ENCODE measurements around the gene RDH11.

RDH11 gene

GRCh38 chr14:67646131-67646530, 49.4 kb downstream of the RDH11 start:
- no peak for DNase-seq (ENCODE audit: low spot score)

GRCh38 chr14:67645414-67645813, 50.1 kb downstream of the RDH11 start:
- no peak for DNase-seq (ENCODE audit: low spot score)

- no peak for DNase-seq (ENCODE audit: low spot score)
Measured at GRCh38 chr14:67644428-67644827, 51.1 kb downstream of the RDH11 start.

DNA sequence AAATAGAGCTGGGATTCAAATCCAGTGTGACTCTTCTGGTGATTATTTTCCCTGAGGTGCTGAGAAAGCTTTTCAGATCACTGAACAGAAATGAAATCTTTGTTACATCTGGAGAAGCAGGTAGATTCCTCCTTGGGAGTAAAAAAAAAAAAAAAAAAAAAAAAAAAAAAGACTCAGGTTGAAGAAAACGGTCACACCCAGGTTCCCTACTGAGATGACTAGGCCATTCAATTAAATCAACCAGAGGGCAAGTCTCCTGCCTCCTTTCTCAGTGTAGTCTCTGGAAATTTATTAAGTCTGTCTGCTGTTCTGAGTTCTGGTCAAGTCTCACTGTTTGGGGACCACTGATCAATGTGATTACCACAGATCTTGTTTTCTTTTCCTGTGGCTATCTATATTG, 51.9 kb downstream of the RDH11 start:
- no peak for DNase-seq (ENCODE audit: low spot score)

GRCh38 chr14:67641902-67642749, 53.4 kb downstream of the RDH11 start:
- DNase-seq (ENCODE audit: low spot score), result no peak

DNA sequence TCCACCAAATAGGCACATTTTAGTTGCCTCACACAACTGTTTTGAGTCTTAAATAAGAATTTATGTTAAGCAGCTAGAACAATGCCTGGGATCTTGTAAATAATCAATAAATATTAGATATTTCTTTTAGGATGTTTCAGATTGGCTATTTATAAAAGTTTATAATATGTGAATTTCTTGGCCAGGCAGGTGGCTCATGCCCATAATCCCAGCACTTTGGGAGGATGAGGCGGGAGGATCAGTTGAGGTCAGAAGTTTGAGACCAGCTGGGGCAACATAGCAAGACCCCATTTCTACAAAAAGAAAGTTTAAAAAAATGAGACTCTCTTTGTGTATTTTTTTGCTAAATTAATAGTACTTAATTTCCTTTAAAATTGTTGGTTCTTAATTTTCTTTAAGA, 54.1 kb downstream of the RDH11 start:
- DNase-seq (ENCODE audit: low spot score), result no peak

DNA sequence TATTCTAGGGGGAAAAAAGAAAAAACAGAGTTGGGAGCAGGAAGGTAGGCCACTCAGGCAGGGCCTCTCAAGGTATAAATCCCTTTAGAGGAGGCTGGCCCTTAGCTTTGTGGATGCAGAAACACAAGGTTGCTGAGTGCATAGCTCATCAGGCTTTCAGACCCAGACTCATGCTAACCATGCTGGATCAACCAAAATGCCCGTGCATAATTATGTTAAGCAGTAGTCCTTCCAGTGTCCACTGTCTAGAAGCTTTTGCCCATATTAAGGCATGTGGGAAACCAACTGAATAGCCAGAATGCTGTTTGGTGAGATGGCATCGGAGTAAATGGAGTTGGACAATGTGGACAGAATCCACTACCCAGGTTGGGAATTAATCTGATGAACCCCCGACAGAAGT, 56.9 kb downstream of the RDH11 start:
- no peak for DNase-seq (ENCODE audit: low spot score)

GRCh38 chr14:67636361-67636919, 59.1 kb downstream of the RDH11 start:
- no peak for DNase-seq (ENCODE audit: low spot score)

DNA sequence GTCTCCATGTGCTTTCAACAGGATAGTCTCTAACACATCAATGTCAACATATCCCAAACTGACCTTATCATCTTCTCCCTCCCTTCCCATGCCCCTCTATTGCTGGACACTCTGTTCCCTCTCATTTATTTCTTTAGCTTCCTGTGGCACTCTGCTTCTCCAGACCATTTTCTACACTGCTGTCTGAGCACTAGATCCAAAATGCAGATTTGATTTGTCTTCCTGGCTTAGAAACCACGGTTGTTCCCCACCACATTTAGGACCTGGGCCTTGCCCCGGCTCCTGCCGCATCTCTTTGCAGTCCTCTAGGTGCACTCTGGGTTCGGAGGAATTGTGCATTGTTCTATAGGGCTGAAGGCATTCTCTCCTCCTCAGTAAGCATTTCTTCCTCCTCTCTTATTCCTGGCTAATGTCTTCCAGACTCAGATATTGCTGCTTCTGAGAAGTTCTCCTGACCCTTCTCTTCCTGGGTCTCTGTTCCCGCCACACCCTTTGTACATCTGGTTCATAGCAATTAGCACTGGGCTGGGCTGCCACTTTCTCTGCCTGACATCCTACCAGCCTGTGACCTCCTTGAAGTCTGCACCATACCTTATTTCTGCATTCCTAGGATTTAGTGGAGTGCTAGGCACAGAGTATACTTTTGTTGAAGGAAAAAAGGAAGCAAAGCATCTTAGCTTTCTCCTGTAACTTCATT, 62.0 kb downstream of the RDH11 start:
- no peak for DNase-seq (ENCODE audit: low spot score)

GRCh38 chr14:67630938-67631337, 64.6 kb downstream of the RDH11 start:
- DNase-seq (ENCODE audit: low spot score), result no peak

DNA sequence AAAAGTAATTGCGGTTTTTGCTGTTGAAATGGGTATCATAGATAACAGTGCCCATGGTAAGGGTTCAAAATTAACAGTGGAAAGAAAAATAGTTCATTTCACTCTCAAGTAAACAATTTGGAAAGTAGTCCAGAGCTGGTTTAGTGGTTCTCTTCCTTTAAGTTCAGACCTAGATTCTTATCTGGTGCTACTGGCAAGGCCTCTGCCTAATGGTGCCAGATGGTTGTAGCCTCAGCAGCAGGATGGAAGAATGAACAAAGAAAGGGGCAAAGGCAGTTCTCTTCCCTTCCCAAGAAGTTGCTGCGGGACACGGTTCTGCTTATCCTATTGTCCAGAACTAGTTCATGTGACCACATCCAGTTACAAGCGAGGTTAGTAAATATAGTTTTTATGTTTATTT, 65.4 kb downstream of the RDH11 start:
- no peak for DNase-seq (ENCODE audit: low spot score)

DNA sequence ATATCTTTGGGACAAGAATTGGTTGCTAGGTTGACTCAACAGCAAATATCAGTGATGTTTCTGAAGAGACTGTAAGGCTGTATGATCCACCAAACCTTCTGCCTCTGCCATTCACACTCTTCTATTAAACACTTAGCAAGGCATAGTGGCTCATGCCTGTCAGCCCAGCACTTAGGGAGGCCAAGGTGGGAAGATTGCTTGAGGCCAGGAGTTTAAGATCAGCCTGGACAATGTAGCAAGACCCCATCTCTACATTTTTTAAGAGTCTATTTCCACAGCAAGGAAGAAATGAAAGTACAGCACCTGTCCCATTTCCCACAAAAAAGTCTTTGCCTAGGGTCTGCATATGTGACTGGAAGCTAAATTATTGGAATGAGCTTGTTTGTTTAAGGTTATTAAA, 68.0 kb downstream of the RDH11 start:
- DNase-seq (ENCODE audit: low spot score), result no peak
